HEK293T (cell line): ENCODE results near the gene SNTG2.

Experiments used
- CTCF ChIA-PET: fragments of 350-600 bp; formaldehyde crosslinking; extraction: SDS; loops from one replicate; lab custom pipeline; 2021; ENCODE audit warnings: antibody characterized with exemption, inconsistent platforms; lab: Yijun Ruan, JAX
- POLR2A ChIA-PET: fragments of 350-600 bp; formaldehyde crosslinking; extraction: SDS; loops from one replicate; lab custom pipeline; 2020; ENCODE audit warnings: antibody characterized with exemption, inconsistent platforms; lab: Yijun Ruan, JAX
- DNase-seq: peaks from one replicate; pipeline ENCODE4 v3.0.0; 2012; ENCODE audit warnings: mixed read lengths; ENCODE audit errors: extremely low spot score
- ARNT ChIP-seq: fragments of 450-650 bp; IDR thresholded peaks from 2 replicates; pipeline ENCODE4 v1.6.1; 2017; ENCODE audit warnings: mild to moderate bottlenecking
- BHLHE40 ChIP-seq: fragments of 450-650 bp; IDR thresholded peaks from 2 replicates; pipeline ENCODE4 v1.6.1; 2016; ENCODE audit warnings: mild to moderate bottlenecking, moderate library complexity, borderline replicate concordance
- CTBP1 ChIP-seq: fragments of 450-650 bp; IDR thresholded peaks from 2 replicates; pipeline ENCODE4 v1.6.1; 2016; ENCODE audit warnings: borderline replicate concordance
- ELF4 ChIP-seq: fragments of 450-650 bp; IDR thresholded peaks from 2 replicates; pipeline ENCODE4 v1.6.1; 2017; ENCODE audit warnings: antibody characterized with exemption
- FOXA1 ChIP-seq: fragments of 450-650 bp; IDR thresholded peaks from 2 replicates; pipeline ENCODE4 v1.6.1; 2016; ENCODE audit warnings: mild to moderate bottlenecking
- FOXK2 ChIP-seq: fragments of 450-650 bp; IDR thresholded peaks from 2 replicates; pipeline ENCODE4 v1.6.1; 2016; ENCODE audit warnings: mild to moderate bottlenecking
- FOXM1 ChIP-seq: fragments of 450-650 bp; IDR thresholded peaks from 2 replicates; pipeline ENCODE4 v1.6.1; 2017; ENCODE audit warnings: mild to moderate bottlenecking, borderline replicate concordance
- HDGF ChIP-seq: fragments of 450-650 bp; IDR thresholded peaks from 2 replicates; pipeline ENCODE4 v1.6.1; 2017; ENCODE audit warnings: antibody characterized with exemption, borderline replicate concordance
- L3MBTL2 ChIP-seq: fragments of 450-650 bp; conservative IDR thresholded peaks from 2 replicates; pipeline ENCODE4 v1.6.1; 2016; ENCODE audit warnings: mild to moderate bottlenecking
- LEF1 ChIP-seq: fragments of 450-650 bp; IDR thresholded peaks from 2 replicates; pipeline ENCODE4 v1.6.1; 2017; ENCODE audit warnings: mild to moderate bottlenecking, borderline replicate concordance
- NFRKB ChIP-seq: fragments of 450-650 bp; IDR thresholded peaks from 2 replicates; pipeline ENCODE4 v1.6.1; 2016; ENCODE audit warnings: mild to moderate bottlenecking, moderate library complexity
- PKNOX1 ChIP-seq: fragments of 450-650 bp; IDR thresholded peaks from 2 replicates; pipeline ENCODE4 v1.6.1; 2016
- SP1 ChIP-seq: fragments of 450-650 bp; IDR thresholded peaks from 2 replicates; pipeline ENCODE4 v1.6.1; 2017
- SUZ12 ChIP-seq: fragments of 450-650 bp; IDR thresholded peaks from 2 replicates; pipeline ENCODE4 v1.6.1; 2016; ENCODE audit warnings: mild to moderate bottlenecking
- TARDBP ChIP-seq: fragments of 450-650 bp; IDR thresholded peaks from 2 replicates; pipeline ENCODE4 v1.6.1; 2016
- ZNF384 ChIP-seq: fragments of 450-650 bp; IDR thresholded peaks from 2 replicates; pipeline ENCODE4 v1.6.1; 2016

SNTG2 gene

GRCh38 chr2:1162246-1162645 is 211.6 kb downstream of the SNTG2 start:
- no peak for TF ChIP-seq HDGF
- TF ChIP-seq ELF4, result no peak
- no peak for TF ChIP-seq FOXK2
- TF ChIP-seq BHLHE40, result no peak
- no peak for TF ChIP-seq PKNOX1
- no peak for TF ChIP-seq ARNT
- TF ChIP-seq CTBP1, result no peak
- no peak for TF ChIP-seq SUZ12
- no peak for TF ChIP-seq TARDBP
- TF ChIP-seq NFRKB, result no peak
- TF ChIP-seq FOXA1, result no peak
- TF ChIP-seq L3MBTL2, result no peak
- no peak for TF ChIP-seq ZNF384
- TF ChIP-seq SP1, result no peak
- no peak for TF ChIP-seq LEF1
- CTCF ChIA-PET, result no interaction called here
- POLR2A ChIA-PET, result no interaction called here
- no peak for DNase-seq

- ChIA-PET CTCF (no interaction called here), POLR2A (no interaction called here)
- DNase-seq, result no peak
- TF ChIP-seq ZNF384 (no peak), PKNOX1 (no peak), ELF4 (no peak), BHLHE40 (no peak), FOXM1 (no peak), ARNT (no peak), SP1 (no peak), SUZ12 (no peak), LEF1 (no peak), HDGF (no peak), FOXK2 (no peak), TARDBP (no peak), NFRKB (no peak), FOXA1 (no peak)
These were observed 212.3 kb downstream of the SNTG2 start for GRCh38 chr2:1162768-1163584.

GRCh38 chr2:1166976-1167375 is 216.3 kb downstream of the SNTG2 start:
- TF ChIP-seq LEF1, result no peak
- TF ChIP-seq BHLHE40, result no peak
- TF ChIP-seq FOXK2, result no peak
- no peak for TF ChIP-seq FOXA1
- TF ChIP-seq ZNF384, result no peak
- TF ChIP-seq SUZ12, result no peak
- TF ChIP-seq SP1, result no peak
- TF ChIP-seq TARDBP, result no peak
- no peak for TF ChIP-seq PKNOX1
- TF ChIP-seq HDGF, result no peak
- no peak for TF ChIP-seq NFRKB
- no peak for TF ChIP-seq ELF4
- TF ChIP-seq CTBP1, result no peak
- TF ChIP-seq ARNT, result no peak
- no peak for TF ChIP-seq FOXM1
- no peak for TF ChIP-seq L3MBTL2
- no peak for DNase-seq
- ChIA-PET POLR2A (no interaction called here), CTCF (no interaction called here)

GRCh38 chr2:1168846-1169245 is 218.2 kb downstream of the SNTG2 start:
- ChIA-PET POLR2A (no interaction called here), CTCF (no interaction called here)
- TF ChIP-seq ZNF384, result no peak
- no peak for TF ChIP-seq ELF4
- no peak for TF ChIP-seq FOXK2
- no peak for TF ChIP-seq NFRKB
- no peak for TF ChIP-seq SUZ12
- DNase-seq, result no peak

- POLR2A ChIA-PET, result no interaction called here
- TF ChIP-seq ZNF384, result no peak
- TF ChIP-seq PKNOX1, result no peak
- TF ChIP-seq ELF4, result no peak
- no peak for TF ChIP-seq FOXA1
- no peak for TF ChIP-seq SP1
- TF ChIP-seq HDGF, result no peak
- no peak for TF ChIP-seq SUZ12
- no peak for TF ChIP-seq ARNT
- TF ChIP-seq L3MBTL2, result no peak
- TF ChIP-seq BHLHE40, result no peak
- no peak for TF ChIP-seq FOXK2
- no peak for TF ChIP-seq LEF1
- TF ChIP-seq CTBP1, result no peak
- no peak for TF ChIP-seq FOXM1
- no peak for TF ChIP-seq TARDBP
- TF ChIP-seq NFRKB, result no peak
- no peak for DNase-seq
- CTCF ChIA-PET, result no interaction called here
These were observed 218.8 kb downstream of the SNTG2 start for GRCh38 chr2:1169291-1169949.
